ENCODE results near the gene CENPU.
A peak's percentile ranks its signal among the peaks of the same experiment; 100 is the strongest.
"Not testable (repeated sequence)": the region's sequence is repeated elsewhere in the genome, so short reads cannot be mapped to it uniquely, and the experiment has no call there.

Gene CENPU

GRCh38 chr4:184751585-184751956 is 17.7 kb upstream of the CENPU start:
- DNase-seq: no peak

DNA sequence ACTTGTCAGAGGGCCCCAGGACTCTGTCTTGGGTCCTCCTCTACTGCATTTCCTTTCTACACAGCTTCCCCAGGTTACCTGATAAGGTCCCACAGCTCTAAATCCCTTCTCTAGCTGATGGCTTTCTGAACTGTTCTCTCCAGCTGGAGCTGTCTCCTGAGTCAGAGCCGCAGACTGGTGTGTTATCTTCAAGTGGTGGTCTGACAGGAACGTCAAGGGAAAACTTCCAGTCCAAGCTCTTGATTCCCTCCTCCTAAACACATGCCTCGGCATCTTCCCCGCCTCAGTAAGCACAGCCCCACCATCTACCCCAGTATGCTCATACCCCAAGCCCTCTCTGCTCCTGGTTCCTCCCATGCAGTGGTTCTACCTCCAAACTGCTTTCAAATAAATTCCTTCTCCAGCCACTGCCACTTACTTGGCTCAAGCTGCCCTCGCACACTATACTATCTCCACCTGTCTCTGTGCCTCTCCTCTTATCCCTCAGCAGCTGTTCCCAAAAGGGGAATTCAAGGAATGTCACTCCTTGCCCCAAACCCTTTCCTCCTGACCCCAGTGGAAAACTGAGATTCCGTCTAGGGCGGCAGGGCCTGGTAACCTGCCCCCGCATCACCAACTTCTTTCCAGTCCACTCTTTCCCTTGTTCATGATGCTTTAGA is 17.2 kb upstream of the CENPU start:
- DNase-seq: no peak

- DNase-seq: no peak
Observed at GRCh38 chr4:184748251-184748652, 14.4 kb upstream of the CENPU start.

DNA sequence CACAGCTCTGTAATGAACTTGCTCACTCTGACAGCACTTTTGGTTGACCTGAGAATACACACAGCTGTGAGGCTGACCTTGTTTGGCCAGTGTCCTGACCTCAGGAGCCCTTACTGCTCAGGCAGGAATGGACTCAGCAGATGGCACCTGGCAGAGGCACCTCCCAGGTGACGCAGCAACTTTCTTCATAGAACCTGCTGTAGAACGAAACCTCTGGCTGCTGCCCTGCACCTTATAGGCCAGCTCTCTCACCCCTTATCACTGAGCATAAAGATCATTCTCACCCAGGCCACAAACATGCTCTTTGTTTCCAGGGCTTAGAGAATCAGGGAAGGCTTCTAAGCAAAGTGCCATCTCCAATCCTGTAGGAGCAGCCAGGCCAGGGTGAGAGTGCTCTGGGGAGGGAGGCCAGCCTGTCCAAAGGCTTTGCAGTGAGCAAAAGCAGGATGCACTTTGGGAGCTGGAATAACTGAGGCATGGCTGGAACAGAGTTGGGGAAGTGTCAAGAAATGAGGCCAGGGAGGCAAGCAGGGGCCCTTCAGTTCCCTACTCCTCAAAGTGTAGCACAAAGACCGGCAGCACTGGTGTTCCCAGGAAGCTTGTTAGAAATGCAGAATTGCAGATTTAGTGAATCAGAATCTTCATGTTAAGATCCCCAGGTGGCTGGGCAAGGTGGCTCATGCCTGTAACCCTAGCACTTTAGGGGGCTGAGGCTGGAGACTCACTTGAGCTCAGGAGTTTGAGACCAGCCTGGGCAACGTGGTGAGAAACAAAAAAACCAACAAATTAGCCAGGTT is 13.3 kb upstream of the CENPU start:
- no peak for DNase-seq

DNA sequence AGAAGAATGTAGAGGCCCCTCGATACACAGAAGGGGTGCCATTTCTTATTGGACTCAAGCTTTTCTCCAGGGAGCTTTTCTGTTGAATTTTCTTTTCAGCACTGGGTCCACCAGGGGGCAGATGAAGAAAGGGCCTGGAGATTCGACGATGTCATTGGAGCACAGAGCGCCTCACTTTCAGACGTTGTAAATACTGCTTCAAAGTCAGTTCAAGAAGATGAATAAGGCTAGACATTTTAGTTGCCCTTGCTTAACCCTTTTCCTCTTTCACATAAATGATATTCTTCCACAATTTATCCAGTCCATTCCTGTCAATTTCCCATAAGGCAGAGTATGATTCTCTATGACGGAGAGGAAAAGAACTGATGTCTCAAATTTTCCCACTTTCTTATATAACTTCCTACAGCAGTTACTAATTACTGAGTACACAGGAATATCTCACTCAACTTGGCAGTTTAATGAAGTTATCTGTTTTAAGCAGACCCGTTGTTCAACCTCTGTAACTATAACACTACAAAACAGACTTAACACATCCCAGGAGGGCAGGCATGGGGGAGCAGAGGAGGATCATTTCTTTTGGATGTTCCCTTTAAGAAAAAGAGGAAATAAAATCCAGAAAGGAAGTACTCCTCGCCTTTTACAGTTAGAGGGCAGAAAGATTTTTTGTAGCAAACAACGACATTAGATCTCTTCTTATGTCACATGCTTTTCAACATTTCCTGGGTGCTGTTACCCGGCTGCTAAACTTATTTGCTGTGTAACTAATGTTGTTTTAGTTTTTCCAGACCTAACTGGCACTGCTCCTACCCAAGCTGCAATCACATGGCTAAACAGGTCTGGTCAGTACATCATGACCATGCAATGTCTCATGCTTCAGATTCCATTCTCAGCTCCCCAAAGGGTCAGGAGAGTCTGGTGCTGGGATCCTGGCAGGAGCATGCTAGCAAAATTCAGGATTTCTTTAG is 12.2 kb upstream of the CENPU start:
- peak; percentile 73 to 81 for DNase-seq

DNA sequence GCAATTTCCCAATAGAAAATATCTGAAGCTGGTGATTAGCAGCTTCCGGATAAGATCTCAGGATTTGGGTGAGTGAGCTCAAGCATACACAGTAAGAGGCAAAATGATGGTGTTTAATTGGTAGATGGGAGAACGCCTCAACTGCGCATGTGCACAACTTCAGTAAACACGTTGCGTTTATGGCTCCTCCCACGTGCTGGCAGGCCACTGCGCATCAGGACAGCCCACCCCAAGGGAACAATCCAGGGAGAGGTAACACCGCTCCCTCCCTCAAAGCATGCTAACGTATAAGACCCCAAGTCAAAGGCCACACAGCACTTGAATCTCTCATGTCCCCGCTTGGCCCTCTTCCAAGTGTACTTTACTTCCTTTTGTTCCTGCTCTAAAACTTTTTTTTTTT is 10.3 kb upstream of the CENPU start:
- no peak for DNase-seq

DNA sequence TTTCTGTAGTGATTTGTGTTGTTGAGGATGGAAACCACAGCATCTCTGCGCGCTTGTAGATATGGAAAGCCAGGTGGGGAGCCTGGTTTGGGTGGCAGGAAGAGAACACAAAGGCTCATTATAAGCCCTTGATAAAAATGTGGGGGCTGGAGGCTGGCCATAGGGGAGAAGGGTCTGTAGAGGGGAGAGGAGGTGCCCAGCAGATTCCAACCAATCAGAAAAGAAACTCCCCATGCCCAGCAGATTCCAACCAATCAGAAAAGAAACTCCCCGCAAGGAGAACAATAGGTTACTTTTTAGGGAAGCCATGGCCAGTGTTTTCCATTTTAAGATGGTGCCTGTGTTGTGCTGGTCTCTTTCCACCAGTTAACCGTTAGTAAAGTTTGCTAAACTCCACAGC is 9.8 kb upstream of the CENPU start:
- DNase-seq: no peak

DNA sequence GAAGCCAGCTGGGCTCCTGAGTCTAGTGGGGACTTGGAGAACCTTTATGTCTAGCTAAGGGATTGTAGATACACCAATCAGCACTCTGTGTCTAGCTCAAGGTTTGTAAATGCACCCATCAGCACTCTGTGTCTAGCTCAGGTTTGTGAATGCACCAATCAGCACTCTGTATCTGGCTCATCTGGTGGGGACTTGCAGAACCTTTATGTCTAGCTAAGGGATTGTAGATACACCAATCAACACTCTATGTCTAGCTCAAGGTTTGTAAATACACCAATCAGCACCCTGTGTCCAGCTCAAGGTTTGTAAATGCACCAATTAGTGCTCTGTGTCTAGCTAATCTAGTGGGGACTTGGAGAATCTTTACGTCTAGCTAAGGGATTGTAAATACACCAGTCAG is 7.8 kb upstream of the CENPU start:
- DNase-seq: not testable (repeated sequence)

DNA sequence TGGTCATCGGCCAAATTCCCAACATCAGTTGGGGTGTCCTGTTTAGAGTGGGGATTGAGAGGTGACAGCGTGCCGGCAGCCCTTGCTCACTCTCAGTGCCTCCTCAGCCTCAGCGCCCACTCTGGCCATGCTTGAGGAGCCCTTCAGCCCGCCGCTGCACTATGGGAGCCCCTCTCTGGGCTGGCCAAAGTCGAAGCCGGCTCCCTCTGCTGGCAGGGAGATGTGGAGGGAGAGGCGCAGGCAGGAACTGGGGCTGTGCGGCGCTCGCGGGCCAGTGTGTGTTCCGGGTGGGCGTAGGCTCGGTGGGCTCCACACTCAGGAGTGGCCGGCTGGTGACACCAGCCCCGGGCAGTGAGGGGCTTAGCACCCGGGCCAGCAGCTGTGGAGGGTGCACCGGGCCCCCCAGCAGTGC is 7.1 kb upstream of the CENPU start:
- DNase-seq: no peak

DNA sequence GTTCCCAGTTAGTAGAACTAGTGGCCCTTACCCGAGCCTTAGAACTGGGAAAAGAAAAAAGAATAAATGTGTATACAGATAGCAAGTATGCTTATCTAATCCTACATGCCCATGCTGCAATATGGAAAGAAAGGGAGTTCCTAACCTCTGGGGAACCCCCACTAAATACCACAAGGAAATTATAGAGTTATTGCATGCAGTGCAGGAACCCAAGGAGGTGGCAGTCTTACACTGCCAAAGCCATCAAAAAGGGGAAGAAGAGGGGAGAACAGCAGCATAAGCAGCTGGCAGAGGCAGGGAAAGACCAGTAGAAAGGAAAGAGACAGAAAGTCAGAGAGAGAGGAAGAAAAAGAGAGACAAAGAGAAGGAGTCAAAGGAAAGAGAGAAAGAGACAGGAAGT is 5.7 kb upstream of the CENPU start:
- not testable (repeated sequence) for DNase-seq

DNA sequence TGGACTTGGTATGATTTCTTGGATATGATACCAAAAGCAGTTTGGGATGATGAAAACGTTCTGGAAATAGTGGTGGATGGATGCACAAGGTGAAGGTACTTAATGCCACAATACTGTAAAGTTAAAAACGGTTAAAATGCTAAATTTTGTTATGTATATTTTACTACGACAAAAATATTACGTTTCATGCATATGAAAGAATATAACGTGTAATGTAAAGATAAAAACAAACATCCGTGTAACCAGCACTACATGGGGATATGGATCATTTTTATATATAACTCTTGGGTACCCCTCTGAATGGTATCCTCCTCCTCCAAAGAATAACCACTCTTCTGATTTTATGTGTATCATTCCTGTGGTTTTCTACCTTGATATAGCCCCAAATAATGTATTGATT is 862 bp upstream of the CENPU start:
- DNase-seq: no peak

DNA sequence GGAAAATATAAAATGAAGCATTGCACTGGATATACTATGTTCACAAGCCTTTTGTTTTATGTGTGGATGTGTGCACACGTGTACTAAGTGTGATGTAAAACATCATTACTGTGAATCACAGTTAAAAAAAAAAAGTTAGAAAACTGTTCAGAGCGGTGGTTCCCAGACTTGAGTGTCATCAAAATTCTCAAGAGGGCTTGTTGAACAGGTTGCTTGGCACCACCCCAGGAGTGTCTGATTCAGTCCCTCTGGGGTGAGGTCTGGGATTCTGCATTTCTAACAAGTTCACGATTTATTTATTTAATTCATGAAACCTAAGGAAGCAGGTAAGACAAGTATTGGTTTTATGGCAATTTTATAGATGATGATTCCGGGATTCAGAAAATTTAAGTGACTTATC is 1.8 kb downstream of the CENPU start:
- DNase-seq: no peak

- DNase-seq: no peak
Observed at GRCh38 chr4:184731056-184731455, 2.8 kb downstream of the CENPU start.

GRCh38 chr4:184729946-184730345 is 4.0 kb downstream of the CENPU start:
- DNase-seq: no peak

GRCh38 chr4:184728858-184729257 is 5.0 kb downstream of the CENPU start:
- DNase-seq: no peak

DNA sequence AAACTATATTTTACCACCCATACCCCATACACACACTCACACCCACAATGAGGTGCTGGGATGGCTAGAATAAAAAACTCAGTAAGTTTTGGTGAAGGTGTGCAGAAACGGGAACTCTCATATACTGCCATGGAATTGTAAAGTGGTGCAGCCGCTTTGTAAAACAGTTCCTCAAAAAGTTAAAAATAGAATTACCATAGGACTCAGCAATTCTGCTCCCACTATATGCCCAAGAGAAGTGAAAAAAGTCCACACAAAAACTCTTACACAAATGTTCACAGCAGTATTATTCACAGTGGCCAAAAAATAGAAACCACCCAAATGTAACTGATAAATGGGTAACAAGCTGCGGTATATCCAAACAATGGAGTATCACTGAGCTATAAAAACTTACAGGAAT is 6.5 kb downstream of the CENPU start:
- DNase-seq: no peak

DNA sequence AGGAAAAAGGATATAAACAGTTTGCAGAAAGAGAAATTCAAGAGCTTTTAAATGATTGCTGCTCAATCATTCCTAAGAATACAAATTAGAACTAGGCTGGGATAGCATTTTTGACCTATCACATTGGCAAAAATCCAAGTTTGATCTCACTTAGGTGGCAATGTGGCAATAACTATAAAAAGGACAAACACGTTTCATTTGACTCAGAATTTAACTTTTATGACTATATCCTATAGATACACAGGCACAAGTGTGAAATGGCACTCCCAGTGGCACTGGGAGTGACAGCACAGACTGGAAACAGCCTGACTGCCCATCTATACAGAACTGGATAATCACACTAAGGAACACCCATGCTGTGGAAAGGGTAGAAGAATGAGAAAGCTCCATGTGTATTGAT is 11.1 kb downstream of the CENPU start:
- DNase-seq: no peak

DNA sequence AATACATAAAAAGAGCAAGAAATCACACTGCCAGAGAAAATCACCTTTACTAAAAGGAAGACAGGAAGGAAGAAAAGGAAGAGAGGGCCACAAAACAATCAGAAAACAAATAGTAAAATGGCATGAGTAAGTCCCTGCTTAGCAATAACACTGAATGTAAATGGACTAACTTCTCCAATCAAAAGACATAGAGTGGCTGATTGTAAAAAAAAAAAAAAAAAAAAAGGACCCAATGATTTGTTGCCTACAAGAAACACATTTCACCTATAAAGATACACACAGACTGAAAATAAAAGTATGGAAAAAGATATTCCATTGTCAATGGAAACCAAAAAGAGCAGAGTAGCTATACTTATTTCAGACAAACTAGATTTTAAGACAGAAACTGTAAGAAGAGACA is 12.6 kb downstream of the CENPU start:
- no peak for DNase-seq

GRCh38 chr4:184719407-184719806 is 14.5 kb downstream of the CENPU start:
- no peak for DNase-seq

DNA sequence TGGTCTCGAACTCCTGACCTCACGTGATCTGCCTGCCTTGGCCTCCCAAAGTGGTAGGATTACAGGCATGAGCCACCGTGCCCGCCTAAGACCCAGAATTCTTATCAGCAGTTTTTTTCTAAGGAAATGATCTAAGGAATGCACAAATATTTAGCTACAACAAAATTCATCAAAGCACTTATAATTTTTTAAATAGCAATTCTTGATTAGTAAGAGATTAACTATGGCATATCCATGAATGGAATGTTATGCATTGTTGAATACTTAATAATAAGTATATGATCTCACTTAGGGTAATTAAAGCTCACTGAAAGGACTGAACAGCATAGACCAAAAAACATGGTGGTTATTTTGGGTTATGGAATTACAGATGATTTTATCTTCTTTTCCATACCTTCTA is 18.4 kb downstream of the CENPU start:
- no peak for DNase-seq

GRCh38 chr4:184713887-184714286 is 20.0 kb downstream of the CENPU start:
- DNase-seq: no peak

- no peak for DNase-seq
Observed at GRCh38 chr4:184712322-184712721, 21.6 kb downstream of the CENPU start.

DNA sequence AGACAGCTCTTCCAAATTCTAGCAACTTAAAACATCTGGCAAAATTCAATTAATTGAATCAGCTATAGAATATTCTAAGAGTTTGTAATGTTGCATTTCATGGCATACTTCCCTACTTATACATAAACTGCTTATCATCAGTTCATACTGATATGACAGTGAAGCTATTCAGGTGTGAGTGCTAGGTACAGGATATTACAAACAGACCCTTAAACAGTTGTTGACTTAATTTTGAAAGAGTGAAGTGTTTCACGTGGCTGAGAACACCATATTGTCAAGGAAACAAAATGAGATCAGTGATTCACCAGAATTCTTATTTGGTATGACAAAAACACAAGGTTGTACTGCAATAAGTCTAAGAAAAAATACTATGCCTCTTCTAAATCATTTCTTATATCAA is 27.4 kb downstream of the CENPU start:
- DNase-seq: no peak

DNA sequence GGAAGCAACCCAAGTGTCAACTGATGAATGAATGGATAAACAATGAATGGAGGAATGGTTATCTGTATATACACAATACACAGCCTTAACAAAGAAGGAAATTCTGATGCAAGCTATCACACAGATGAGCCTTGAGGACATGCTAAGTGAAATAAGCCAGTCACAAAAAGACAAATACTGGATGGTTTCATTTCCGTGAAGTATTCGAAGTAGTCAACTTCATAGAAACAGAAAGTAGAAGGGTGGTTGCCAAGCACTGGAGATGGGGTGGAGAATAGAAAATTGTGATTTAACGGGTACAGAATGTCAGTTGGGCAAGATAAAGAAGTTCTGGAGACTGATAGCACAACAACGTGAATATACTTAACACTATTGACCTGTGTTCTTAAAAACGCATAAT is 28.2 kb downstream of the CENPU start:
- no peak for DNase-seq

Data from activated CD4-positive, alpha-beta T cell treated with anti-CD3 and anti-CD28 coated beads for 4 hours (primary cell).